HG03064 (cell line): ENCODE measurements around the gene PCDH11Y.
"Not testable (repeated sequence)": the region's sequence is repeated elsewhere in the genome, so short reads cannot be mapped to it uniquely, and the experiment has no call there.

Experiments
- ATAC-seq: cut with Tn5 transposase; IDR thresholded peaks from one replicate; pipeline ENCODE4 v1.9.1; 2021; ENCODE audit warnings: low read depth; ENCODE audit not compliant: unreplicated experiment

Gene PCDH11Y, protein sequence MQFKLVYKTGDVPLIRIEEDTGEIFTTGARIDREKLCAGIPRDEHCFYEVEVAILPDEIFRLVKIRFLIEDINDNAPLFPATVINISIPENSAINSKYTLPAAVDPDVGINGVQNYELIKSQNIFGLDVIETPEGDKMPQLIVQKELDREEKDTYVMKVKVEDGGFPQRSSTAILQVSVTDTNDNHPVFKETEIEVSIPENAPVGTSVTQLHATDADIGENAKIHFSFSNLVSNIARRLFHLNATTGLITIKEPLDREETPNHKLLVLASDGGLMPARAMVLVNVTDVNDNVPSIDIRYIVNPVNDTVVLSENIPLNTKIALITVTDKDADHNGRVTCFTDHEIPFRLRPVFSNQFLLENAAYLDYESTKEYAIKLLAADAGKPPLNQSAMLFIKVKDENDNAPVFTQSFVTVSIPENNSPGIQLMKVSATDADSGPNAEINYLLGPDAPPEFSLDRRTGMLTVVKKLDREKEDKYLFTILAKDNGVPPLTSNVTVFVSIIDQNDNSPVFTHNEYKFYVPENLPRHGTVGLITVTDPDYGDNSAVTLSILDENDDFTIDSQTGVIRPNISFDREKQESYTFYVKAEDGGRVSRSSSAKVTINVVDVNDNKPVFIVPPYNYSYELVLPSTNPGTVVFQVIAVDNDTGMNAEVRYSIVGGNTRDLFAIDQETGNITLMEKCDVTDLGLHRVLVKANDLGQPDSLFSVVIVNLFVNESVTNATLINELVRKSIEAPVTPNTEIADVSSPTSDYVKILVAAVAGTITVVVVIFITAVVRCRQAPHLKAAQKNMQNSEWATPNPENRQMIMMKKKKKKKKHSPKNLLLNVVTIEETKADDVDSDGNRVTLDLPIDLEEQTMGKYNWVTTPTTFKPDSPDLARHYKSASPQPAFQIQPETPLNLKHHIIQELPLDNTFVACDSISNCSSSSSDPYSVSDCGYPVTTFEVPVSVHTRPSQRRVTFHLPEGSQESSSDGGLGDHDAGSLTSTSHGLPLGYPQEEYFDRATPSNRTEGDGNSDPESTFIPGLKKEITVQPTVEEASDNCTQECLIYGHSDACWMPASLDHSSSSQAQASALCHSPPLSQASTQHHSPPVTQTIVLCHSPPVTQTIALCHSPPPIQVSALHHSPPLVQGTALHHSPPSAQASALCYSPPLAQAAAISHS (N-terminal part only)

DNA sequence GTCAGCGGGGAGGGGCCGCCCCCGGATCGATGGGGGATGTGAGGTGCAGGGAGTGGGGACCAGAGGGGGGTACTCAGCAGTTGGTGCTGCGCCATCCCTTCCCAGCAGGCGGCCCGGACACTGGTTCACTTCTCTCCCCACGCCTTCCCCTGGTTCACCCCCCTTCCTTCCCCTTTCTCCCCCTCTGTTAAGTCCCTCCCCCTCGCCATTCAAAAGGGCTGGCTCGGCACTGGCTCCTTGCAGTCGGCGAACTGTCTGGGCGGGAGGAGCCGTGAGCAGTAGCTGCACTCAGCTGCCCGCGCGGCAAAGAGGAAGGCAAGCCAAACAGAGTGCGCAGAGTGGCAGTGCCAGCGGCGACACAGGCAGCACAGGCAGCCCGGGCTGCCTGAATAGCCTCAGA lies at the start of gene PCDH11Y:
Gene PCDH11Y (plus strand): TSS at position 240 of the 400 bp plus-strand sequence. CDS start 56,804 bp downstream, outside the sequence.
- not testable (repeated sequence) for ATAC-seq

- ATAC-seq = not testable (repeated sequence)
These were observed 32.2 kb upstream of the PCDH11Y start for GRCh38 chrY:4967894-4968293.

GRCh38 chrY:4991743-4992400 lies 8.2 kb upstream of the PCDH11Y start:
- peak; percentile 93 for ATAC-seq

DNA sequence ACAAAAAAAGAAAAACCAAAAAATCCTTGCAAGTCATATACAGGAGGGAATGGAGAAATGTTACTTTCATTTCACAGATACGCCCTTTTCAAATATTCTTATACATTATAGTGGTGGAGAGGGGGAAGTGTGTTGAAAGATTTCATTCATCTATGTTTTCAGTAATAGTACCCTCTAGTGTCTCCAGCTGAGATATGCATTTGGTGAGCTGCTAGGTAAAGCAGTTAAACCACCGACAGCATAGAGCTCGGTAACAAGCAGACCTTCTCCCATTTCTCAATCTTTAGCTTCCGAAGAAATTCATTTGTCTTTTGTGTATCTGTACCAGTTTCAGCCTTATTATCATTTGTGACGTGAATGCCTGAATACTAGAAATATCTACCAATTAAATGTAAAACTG lies 5.2 kb upstream of the PCDH11Y start:
- ATAC-seq = not testable (repeated sequence)

GRCh38 chrY:5002476-5003184 lies 2.5 kb downstream of the PCDH11Y start:
- not testable (repeated sequence) for ATAC-seq

GRCh38 chrY:5038972-5039523 lies 39.0 kb downstream of the PCDH11Y start:
- ATAC-seq = not testable (repeated sequence)

GRCh38 chrY:5083017-5083416 lies 82.9 kb downstream of the PCDH11Y start:
- not testable (repeated sequence) for ATAC-seq

GRCh38 chrY:5182998-5183397 lies 182.9 kb downstream of the PCDH11Y start:
- not testable (repeated sequence) for ATAC-seq

- ATAC-seq = not testable (repeated sequence)
These were observed 215.0 kb downstream of the PCDH11Y start for GRCh38 chrY:5215116-5215515.

GRCh38 chrY:5324931-5325330 lies 324.8 kb downstream of the PCDH11Y start:
- not testable (repeated sequence) for ATAC-seq

DNA sequence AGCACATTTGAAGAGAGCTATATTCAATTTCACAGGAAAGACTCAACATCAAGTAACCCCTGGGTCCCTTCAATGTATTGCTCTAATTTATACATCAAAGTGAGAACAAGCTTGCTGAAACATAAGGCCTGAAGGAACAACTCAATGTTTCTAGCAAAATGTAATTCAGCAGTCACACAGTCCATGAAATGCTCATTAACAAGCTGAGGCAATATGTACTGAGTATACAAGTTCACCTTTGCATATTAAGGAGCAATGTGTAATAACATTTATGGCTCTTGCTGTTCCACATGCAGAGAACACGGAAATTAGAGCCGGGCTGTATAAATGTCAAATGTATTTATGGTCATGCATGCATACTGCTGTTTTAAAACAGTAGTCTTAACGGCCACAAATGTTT lies 342.1 kb downstream of the PCDH11Y start:
- ATAC-seq = not testable (repeated sequence)

DNA sequence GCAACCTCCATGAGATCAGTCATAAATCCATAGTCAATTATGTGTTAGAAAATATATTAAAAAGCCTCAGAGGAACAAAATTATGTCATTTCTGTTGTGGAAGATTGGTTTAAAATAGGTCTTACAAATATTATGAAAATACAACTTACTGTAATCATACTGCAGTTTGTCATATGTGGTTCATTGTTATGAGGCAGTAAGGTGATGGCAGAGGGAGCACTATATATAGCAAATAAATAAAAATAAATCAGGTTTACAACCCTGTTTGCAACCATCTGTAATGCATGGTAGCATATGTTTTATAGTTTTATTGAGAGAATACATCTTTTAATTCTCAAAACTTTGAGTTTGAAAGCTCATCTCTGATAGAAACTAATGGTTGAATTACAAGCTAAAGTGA lies 543.6 kb downstream of the PCDH11Y start:
- not testable (repeated sequence) for ATAC-seq

- not testable (repeated sequence) for ATAC-seq
These were observed 638.5 kb downstream of the PCDH11Y start for GRCh38 chrY:5638589-5638988.

- ATAC-seq = not testable (repeated sequence)
These were observed 679.2 kb downstream of the PCDH11Y start for GRCh38 chrY:5679265-5679664.

DNA sequence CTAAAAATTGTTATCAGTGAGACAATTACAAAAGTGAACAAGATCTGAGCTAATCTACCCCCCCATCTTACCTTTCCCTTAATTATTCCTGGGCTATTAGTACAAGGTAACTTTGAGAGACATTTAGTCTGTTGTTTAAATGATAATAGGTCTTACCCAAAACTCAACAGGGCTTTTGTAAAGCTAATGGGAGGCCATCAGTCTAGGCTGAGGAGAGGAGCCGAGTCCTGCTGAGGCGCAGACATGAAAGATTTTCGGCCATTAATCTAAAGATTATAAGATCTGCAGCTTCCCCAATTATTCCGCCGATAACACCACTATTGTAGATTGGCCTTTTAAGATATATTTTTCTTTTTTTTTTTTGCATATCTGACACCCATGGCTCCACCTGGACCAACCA lies 708.6 kb downstream of the PCDH11Y start:
- not testable (repeated sequence) for ATAC-seq

DNA sequence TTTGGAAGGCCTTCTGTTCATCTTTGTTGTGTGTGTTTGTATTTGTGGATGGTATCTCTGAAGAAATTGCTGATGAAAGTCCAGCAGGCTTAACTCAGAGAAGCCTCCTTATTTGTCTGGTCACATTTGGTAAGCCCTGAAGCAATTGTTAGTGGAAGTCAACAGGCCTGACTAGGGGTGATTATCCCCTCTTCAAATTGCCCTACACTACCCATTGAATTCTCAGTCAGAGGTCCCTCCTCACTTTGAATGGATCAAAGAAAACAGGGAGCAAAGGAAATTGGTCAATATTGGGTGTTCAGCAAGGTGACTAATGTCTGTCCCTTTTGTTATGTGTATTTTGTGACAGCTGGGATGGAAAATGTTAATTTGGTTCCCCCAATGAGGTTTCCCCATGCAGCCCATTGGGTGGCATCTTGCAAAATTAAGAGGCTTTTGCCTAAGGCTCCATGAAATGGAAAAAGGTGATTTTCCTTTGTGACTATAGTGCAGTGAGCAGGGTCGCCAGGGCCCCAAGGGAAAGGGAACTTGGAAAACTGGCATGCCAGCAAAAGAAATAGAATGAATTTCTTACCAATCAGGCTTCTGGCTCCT lies 709.8 kb downstream of the PCDH11Y start:
- not testable (repeated sequence) for ATAC-seq

GRCh38 chrY:5761403-5761802 lies 761.3 kb downstream of the PCDH11Y start:
- ATAC-seq = not testable (repeated sequence)

- ATAC-seq = not testable (repeated sequence)
These were observed 776.4 kb downstream of the PCDH11Y start for GRCh38 chrY:5776485-5776884.
